ENCODE measurements around the gene OSBP2.

OSBP2 gene

GRCh38 chr22:30881361-30882183 lies 186.9 kb downstream of the OSBP2 start:
- no peak for TF ChIP-seq RAD21 (IDR thresholded peaks at IDR 0.05; ENCODE audit: low read depth)
- no peak for TF ChIP-seq TAF1 (IDR thresholded peaks at IDR 0.05; ENCODE audit: low read depth)
- TF ChIP-seq EP300 (IDR thresholded peaks at IDR 0.05; ENCODE audit: borderline replicate concordance): no peak
- no peak for TF ChIP-seq MAX (IDR thresholded peaks at IDR 0.05)
- no peak for TF ChIP-seq NFIC (IDR thresholded peaks at IDR 0.05)
- no peak for TF ChIP-seq TCF12 (IDR thresholded peaks at IDR 0.05; ENCODE audit: low read depth)
- no peak for TF ChIP-seq CREB1 (IDR thresholded peaks at IDR 0.05; ENCODE audit: low read depth)
- no peak for TF ChIP-seq CEBPB (IDR thresholded peaks at IDR 0.05)
- TF ChIP-seq EGR1 (IDR thresholded peaks at IDR 0.05): no peak
- TF ChIP-seq ZBTB7A (IDR thresholded peaks at IDR 0.05; ENCODE audit: low read depth): no peak
- TF ChIP-seq YY1 (IDR thresholded peaks at IDR 0.05; ENCODE audit: low read depth): no peak
- no peak for TF ChIP-seq USF1 (IDR thresholded peaks at IDR 0.05)
- no peak for TF ChIP-seq FOXM1 (IDR thresholded peaks at IDR 0.05; ENCODE audit: borderline replicate concordance, low read depth)
- TF ChIP-seq TEAD4 (IDR thresholded peaks at IDR 0.05): no peak
- no peak for TF ChIP-seq REST (IDR thresholded peaks at IDR 0.05; ENCODE audit: low read depth)

GRCh38 chr22:30882184-30882717 lies 187.6 kb downstream of the OSBP2 start:
- TF ChIP-seq TCF12 (IDR thresholded peaks at IDR 0.05; ENCODE audit: low read depth): peak; percentile 72
- peak; percentile 88 for TF ChIP-seq EP300 (IDR thresholded peaks at IDR 0.05; ENCODE audit: borderline replicate concordance)
- peak; percentile 82 for TF ChIP-seq TEAD4 (IDR thresholded peaks at IDR 0.05)
- no peak for TF ChIP-seq USF1 (IDR thresholded peaks at IDR 0.05)
- peak; percentile 42; the same call in 1 of the 2 replicates for TF ChIP-seq YY1 (IDR thresholded peaks at IDR 0.05; ENCODE audit: low read depth)
- TF ChIP-seq RAD21 (IDR thresholded peaks at IDR 0.05; ENCODE audit: low read depth): no peak
- no peak for TF ChIP-seq REST (IDR thresholded peaks at IDR 0.05; ENCODE audit: low read depth)
- TF ChIP-seq FOXM1 (IDR thresholded peaks at IDR 0.05; ENCODE audit: borderline replicate concordance, low read depth): peak; percentile 69; the same call in 1 of the 2 replicates
- peak; percentile 91 for TF ChIP-seq NFIC (IDR thresholded peaks at IDR 0.05)

- TF ChIP-seq REST (IDR thresholded peaks at IDR 0.05; ENCODE audit: low read depth): no peak
- no peak for TF ChIP-seq EP300 (IDR thresholded peaks at IDR 0.05; ENCODE audit: borderline replicate concordance)
- TF ChIP-seq CREB1 (IDR thresholded peaks at IDR 0.05; ENCODE audit: low read depth): no peak
- no peak for TF ChIP-seq TAF1 (IDR thresholded peaks at IDR 0.05; ENCODE audit: low read depth)
- no peak for TF ChIP-seq CEBPB (IDR thresholded peaks at IDR 0.05)
- no peak for TF ChIP-seq RAD21 (IDR thresholded peaks at IDR 0.05; ENCODE audit: low read depth)
- no peak for TF ChIP-seq FOXM1 (IDR thresholded peaks at IDR 0.05; ENCODE audit: borderline replicate concordance, low read depth)
- TF ChIP-seq NFIC (IDR thresholded peaks at IDR 0.05): no peak
- no peak for TF ChIP-seq USF1 (IDR thresholded peaks at IDR 0.05)
Measured at GRCh38 chr22:30882974-30883533, 188.4 kb downstream of the OSBP2 start.

All from Ishikawa (cell line).